IMR-90 (cell line): ENCODE measurements around the gene ITSN1. TPM values are rescaled to one million over a fixed set of nuclear protein-coding genes. Genes with fewer than 3 reads are reported as not detected.

Source experiments
- ATAC-seq: fragments of 200-7000 bp; cut with Tn5 transposase; 2 replicates; pipeline ENCODE4 v1.9.1; 2020; ENCODE audit warnings: low read depth, mild to moderate bottlenecking, moderate library complexity
- BruUV-seq: library from RNA; stranded (reverse); fragments of 400-500 nt; replicated peaks from 2 replicates; lab custom pipeline; 2021; lab: Mats Ljungman, UMichigan
- CTCF ChIA-PET: fragments of 300-600 bp; formaldehyde crosslinking; extraction: SDS; loops from one replicate; lab custom pipeline; 2021; ENCODE audit warnings: antibody characterized with exemption; lab: Yijun Ruan, JAX
- POLR2A ChIA-PET: fragments of 300-600 bp; sonication (Branson Sonifier 250); formaldehyde crosslinking; loops from one replicate; lab custom pipeline; 2022; ENCODE audit warnings: antibody characterized with exemption; ENCODE audit not compliant: unreplicated experiment; lab: Charles Lee
- DNase-seq: peaks from one replicate; pipeline ENCODE4 v3.0.0; 2013
- H2AFZ ChIP-seq: replicated peaks from 2 replicates; pipeline ENCODE3; 2013; ENCODE audit warnings: low read length, mild to moderate bottlenecking; ENCODE audit not compliant: poor library complexity
- H2AK5ac ChIP-seq: 2 replicates; pipeline ENCODE4 v1.6.1; 2013; ENCODE audit warnings: low read depth, low read length, inconsistent platforms
- H2AK9ac ChIP-seq: replicated peaks from 2 replicates; pipeline ENCODE3; 2013; ENCODE audit warnings: mild to moderate bottlenecking, low read depth, low read length, moderate library complexity; ENCODE audit not compliant: poor library complexity
- H2BK120ac ChIP-seq: 2 replicates; pipeline ENCODE4 v1.6.1; 2013; ENCODE audit warnings: low read depth, low read length, inconsistent platforms
- H2BK15ac ChIP-seq: 3 replicates; pipeline ENCODE4 v1.6.1; 2013; ENCODE audit warnings: low read depth, low read length, inconsistent platforms
- H2BK20ac ChIP-seq: 2 replicates; pipeline ENCODE4 v1.6.1; 2013; ENCODE audit warnings: low read depth, mild to moderate bottlenecking, inconsistent platforms, low read length, moderate library complexity
- H2BK5ac ChIP-seq: 2 replicates; pipeline ENCODE4 v1.6.1; 2013; ENCODE audit warnings: mild to moderate bottlenecking, low read depth, low read length, inconsistent platforms; ENCODE audit not compliant: poor library complexity, severe bottlenecking
- H3K14ac ChIP-seq: replicated peaks from 2 replicates; pipeline ENCODE4 v1.6.1; 2013; ENCODE audit warnings: low read depth, low read length, inconsistent platforms
- H3K18ac ChIP-seq: 2 replicates; pipeline ENCODE4 v1.6.1; 2013; ENCODE audit warnings: low read depth, low read length, control low read depth
- H3K23ac ChIP-seq: 2 replicates; pipeline ENCODE4 v1.6.1; 2013; ENCODE audit warnings: low read depth, low read length, inconsistent platforms
- H3K27ac ChIP-seq: 2 replicates; pipeline ENCODE4 v1.5.1; 2013; ENCODE audit warnings: mild to moderate bottlenecking, control low read depth, low read length; ENCODE audit not compliant: insufficient read depth
- H3K27me3 ChIP-seq: 2 replicates; pipeline ENCODE4 v1.6.1; 2013; ENCODE audit warnings: low read length; ENCODE audit not compliant: control insufficient read depth, insufficient read depth
- H3K36me3 ChIP-seq: 2 replicates; pipeline ENCODE4 v1.6.1; 2013; ENCODE audit warnings: low read length, mixed read lengths; ENCODE audit not compliant: control insufficient read depth, insufficient read depth
- H3K4ac ChIP-seq: 2 replicates; pipeline ENCODE4 v1.6.1; 2013; ENCODE audit warnings: low read depth, low read length, inconsistent platforms
- H3K4me1 ChIP-seq: 2 replicates; pipeline ENCODE4 v1.6.1; 2013; ENCODE audit warnings: low read length, mixed read lengths; ENCODE audit not compliant: control insufficient read depth, insufficient read depth
- H3K4me2 ChIP-seq: 2 replicates; pipeline ENCODE4 v1.6.1; 2013; ENCODE audit warnings: low read depth, mild to moderate bottlenecking, control low read depth, low read length, moderate library complexity
- H3K4me3 ChIP-seq: 2 replicates; pipeline ENCODE4 v1.5.1; 2013; ENCODE audit warnings: low read depth, mild to moderate bottlenecking, control low read depth, low read length, moderate library complexity; ENCODE audit not compliant: insufficient read depth
- H3K56ac ChIP-seq: 2 replicates; pipeline ENCODE4 v1.6.1; 2013; ENCODE audit warnings: low read length, inconsistent platforms; ENCODE audit not compliant: insufficient read depth; ENCODE audit errors: extremely low read depth
- H3K79me1 ChIP-seq, 2 experiments: 2 replicates each; pipeline ENCODE4 v1.6.1; 2013; ENCODE audit warnings: low read length in 2 of 2, inconsistent platforms in 1 of 2, low read depth in 1 of 2
- H3K9ac ChIP-seq: 2 replicates; pipeline ENCODE4 v1.6.1; 2013; ENCODE audit warnings: low read depth, low read length, control low read depth
- H3K9me1 ChIP-seq: 2 replicates; pipeline ENCODE4 v1.6.1; 2013; ENCODE audit warnings: low read length, inconsistent platforms; ENCODE audit not compliant: insufficient read depth
- H3K9me3 ChIP-seq: 2 replicates; pipeline ENCODE4 v1.6.1; 2013; ENCODE audit warnings: low read length; ENCODE audit not compliant: control insufficient read depth, insufficient read depth
- H4K20me1 ChIP-seq: 2 replicates; pipeline ENCODE4 v1.6.1; 2013; ENCODE audit warnings: low read length, inconsistent platforms; ENCODE audit not compliant: insufficient read depth
- H4K5ac ChIP-seq: 2 replicates; pipeline ENCODE4 v1.6.1; 2013; ENCODE audit warnings: mild to moderate bottlenecking, low read depth, low read length, control low read depth
- H4K8ac ChIP-seq, 2 experiments: 2 replicates each; pipeline ENCODE4 v1.6.1; 2013; ENCODE audit warnings: low read depth in 2 of 2, low read length in 2 of 2, control low read depth in 1 of 2, inconsistent platforms in 1 of 2
- H4K91ac ChIP-seq: 2 replicates; pipeline ENCODE4 v1.6.1; 2013; ENCODE audit warnings: low read depth, low read length, inconsistent platforms; ENCODE audit not compliant: insufficient read depth
- BHLHE40 ChIP-seq: fragments of 150-350 bp; IDR thresholded peaks from 2 replicates; pipeline ENCODE4 v1.6.1; 2016; ENCODE audit warnings: mild to moderate bottlenecking, low read depth, low read length
- CEBPB ChIP-seq: IDR thresholded peaks from 2 replicates; pipeline ENCODE4 v1.6.1; 2012; ENCODE audit warnings: low read depth, low read length, improper control_type of control experiment
- CHD1 ChIP-seq: IDR thresholded peaks from 2 replicates; pipeline ENCODE4 v1.6.1; 2012; ENCODE audit warnings: low read depth, low read length, improper control_type of control experiment
- FOS ChIP-seq: fragments of 150-350 bp; IDR thresholded peaks from 2 replicates; pipeline ENCODE4 v1.6.1; 2016; ENCODE audit warnings: low read depth, low read length
- MAZ ChIP-seq: IDR thresholded peaks from 2 replicates; pipeline ENCODE4 v1.6.1; 2012; ENCODE audit warnings: low read depth, mild to moderate bottlenecking, low read length, improper control_type of control experiment, moderate library complexity, borderline replicate concordance
- MXI1 ChIP-seq: IDR thresholded peaks from 2 replicates; pipeline ENCODE4 v1.6.1; 2012; ENCODE audit warnings: low read depth, mild to moderate bottlenecking, low read length, moderate library complexity, borderline replicate concordance
- RFX5 ChIP-seq: IDR thresholded peaks from 2 replicates; pipeline ENCODE4 v1.8.0; 2012; ENCODE audit warnings: low read depth, mild to moderate bottlenecking, low read length, moderate library complexity
- WGBS, 2 experiments: methylation state at CpG; one replicate each; pipeline versions ENCODE4 v1.1.5 to v1.1.7; 2013; ENCODE audit warnings: missing lambda C conversion rate in 2 of 2; ENCODE audit not compliant: insufficient read length in 1 of 2; ENCODE audit errors: extremely low coverage in 2 of 2; 5-methylcytosine and 5-hydroxymethylcytosine counted together
- dilution Hi-C: fragments of 300-500 bp; cut with HindIII; formaldehyde crosslinking; loops from one replicate; pipeline ENCODE4 v1.14.3; 2018; ENCODE audit warnings: low sequenced_read_pairs; ENCODE audit not compliant: unreplicated experiment
- in situ Hi-C: fragments of 300-500 bp; cut with MboI; formaldehyde crosslinking; loops from 3 replicates; pipeline ENCODE4 v1.14.3; 2019; ENCODE audit warnings: low sequenced_read_pairs, inconsistent platforms, mixed read lengths
- intact Hi-C: fragments of 100-400 bp; cut with micrococcal nuclease; formaldehyde crosslinking; loops from 2 replicates; pipeline ENCODE4 v1.10.0; 2022
- polyA plus RNA-seq, 3 experiments: library from polyadenylated mRNA; depleted of rRNA; stranded (reverse); fragments of >200 nt; gene quantifications; 2 replicates each; pipeline ENCODE4 v1.2.3, GENCODE V29; 2012; ENCODE audit warnings: low replicate concordance in 1 of 3
- total RNA-seq: library from RNA; depleted of rRNA; stranded (reverse); fragments of >200 nt; gene quantifications from 2 replicates; pipeline ENCODE4 v1.2.3, GENCODE V29; 2012
- TF ChIP-seq, protein P1 (sequence below): fragments of 150-350 bp; IDR thresholded peaks from 2 replicates; pipeline ENCODE4 v1.6.1; 2016; ENCODE audit warnings: low read depth, mild to moderate bottlenecking, low read length, moderate library complexity, borderline replicate concordance
- TF ChIP-seq, protein P2 (sequence below): fragments of 150-350 bp; IDR thresholded peaks from 2 replicates; pipeline ENCODE4 v1.6.1; 2017; ENCODE audit warnings: mild to moderate bottlenecking, antibody characterized with exemption, low read length, low read depth

ITSN1 gene
- total and polyA plus RNA-seq, 2 of the 4 experiments (the other 2 are of a cell fraction) = 45.4 to 62.0 TPM

DNA sequence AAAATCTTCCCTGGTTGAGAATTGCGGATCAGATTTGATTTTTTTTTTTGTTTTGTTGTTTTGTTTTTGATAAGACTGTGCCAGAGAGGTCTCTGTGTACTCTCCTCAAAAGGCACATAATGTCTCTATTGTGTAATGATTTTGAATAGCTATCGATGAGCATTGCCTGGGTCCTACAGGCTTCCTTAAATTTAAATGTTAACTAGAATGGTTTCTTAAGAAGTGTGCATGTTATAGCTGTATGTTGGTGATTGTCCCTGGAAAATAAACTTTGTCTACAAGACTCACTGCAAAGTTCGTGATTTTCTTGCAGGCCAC, 121.2 kb downstream of the ITSN1 start:
- H4K20me1 ChIP-seq = peaks cover 14% of the 10 kb centered on the region
- BruUV-seq = no TSS peak
- H3K23ac ChIP-seq = no peak overlapping the region; the same call in 1 of the 2 replicates
- peaks cover 16% of the 10 kb centered on the region; the same call in 1 of the 2 replicates for H3K9me1 ChIP-seq
- H3K4me2 ChIP-seq = no peak overlapping the region
- no peaks in the 10 kb centered on the region for H3K9me3 ChIP-seq
- H2BK15ac ChIP-seq = no peak overlapping the region
- 0 out of 2 replicates have a peak overlapping the region, but pooled peaks have one; percentile 16 for H2BK120ac ChIP-seq
- H4K5ac ChIP-seq = no peak overlapping the region
- TF ChIP-seq CHD1 = no peak
- no peak for TF ChIP-seq RFX5
- TF ChIP-seq MAZ = no peak
- TF ChIP-seq, protein P1, sequence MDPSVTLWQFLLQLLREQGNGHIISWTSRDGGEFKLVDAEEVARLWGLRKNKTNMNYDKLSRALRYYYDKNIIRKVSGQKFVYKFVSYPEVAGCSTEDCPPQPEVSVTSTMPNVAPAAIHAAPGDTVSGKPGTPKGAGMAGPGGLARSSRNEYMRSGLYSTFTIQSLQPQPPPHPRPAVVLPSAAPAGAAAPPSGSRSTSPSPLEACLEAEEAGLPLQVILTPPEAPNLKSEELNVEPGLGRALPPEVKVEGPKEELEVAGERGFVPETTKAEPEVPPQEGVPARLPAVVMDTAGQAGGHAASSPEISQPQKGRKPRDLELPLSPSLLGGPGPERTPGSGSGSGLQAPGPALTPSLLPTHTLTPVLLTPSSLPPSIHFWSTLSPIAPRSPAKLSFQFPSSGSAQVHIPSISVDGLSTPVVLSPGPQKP = no peak
- TF ChIP-seq CEBPB = no peak
- no peak for TF ChIP-seq FOS
- TF ChIP-seq, protein P2, sequence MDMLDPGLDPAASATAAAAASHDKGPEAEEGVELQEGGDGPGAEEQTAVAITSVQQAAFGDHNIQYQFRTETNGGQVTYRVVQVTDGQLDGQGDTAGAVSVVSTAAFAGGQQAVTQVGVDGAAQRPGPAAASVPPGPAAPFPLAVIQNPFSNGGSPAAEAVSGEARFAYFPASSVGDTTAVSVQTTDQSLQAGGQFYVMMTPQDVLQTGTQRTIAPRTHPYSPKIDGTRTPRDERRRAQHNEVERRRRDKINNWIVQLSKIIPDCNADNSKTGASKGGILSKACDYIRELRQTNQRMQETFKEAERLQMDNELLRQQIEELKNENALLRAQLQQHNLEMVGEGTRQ = no peak
- no peak for TF ChIP-seq BHLHE40
- no peak for TF ChIP-seq MXI1
- WGBS, 2 experiments = no CpG with 5 or more reads among the region's 3 CpGs
- 0 out of 2 replicates have a peak overlapping the region, but pooled peaks have one; percentile 26 for H3K14ac ChIP-seq
- no peaks in the 10 kb centered on the region for H3K27me3 ChIP-seq
- dilution Hi-C loops (no loop called here), intact Hi-C loops (loop anchor here (5.0 kb wide), 1 partner anchor 129 kb away; no protein-coding TSS in a partner anchor), in situ Hi-C loops (no loop called here)
- no peak overlapping the region for H2AFZ ChIP-seq
- H2AK9ac ChIP-seq = no peak overlapping the region
- H2BK5ac ChIP-seq = no peak overlapping the region
- POLR2A ChIA-PET = no interaction called here
- H3K4me3 ChIP-seq = no peak overlapping the region
- H3K4ac ChIP-seq = 0 out of 2 replicates have a peak overlapping the region, but pooled peaks have one; percentile 15
- peak overlapping the region in 1 of 2 experiments; percentile 63; a peak in 2 of 4 replicates for H4K8ac ChIP-seq
- H3K9ac ChIP-seq = no peak overlapping the region
- peaks cover 11 to 14% of the 10 kb centered on the region in 2 experiments; a peak in 3 of 4 replicates for H3K79me1 ChIP-seq
- no peak overlapping the region for H3K56ac ChIP-seq
- 0 out of 2 replicates have a peak overlapping the region, but pooled peaks have one; percentile 86 for H2AK5ac ChIP-seq
- CTCF ChIA-PET = interaction anchor here (0.6 to 0.7 kb wide), 2 partner anchors 60 to 105 kb away, joined by 5 to 10 read pairs; no protein-coding TSS in a partner anchor
- no peak for ATAC-seq
- peaks cover 9% of the 10 kb centered on the region for H3K4me1 ChIP-seq
- H3K18ac ChIP-seq = peak overlapping the region; percentile 11; the same call in 1 of the 2 replicates
- H2BK20ac ChIP-seq = peak overlapping the region; percentile 28; the same call in 1 of the 2 replicates
- peaks cover 6% of the 10 kb centered on the region for H3K36me3 ChIP-seq
- DNase-seq = no peak
- 0 out of 2 replicates have a peak overlapping the region, but pooled peaks have one; percentile 17 for H4K91ac ChIP-seq
- H3K27ac ChIP-seq = peak overlapping the region; percentile 29; the same call in 1 of the 2 replicates
